HFFc6 (cell line): ENCODE measurements around the gene SHMT2. TPM values are rescaled to one million over a fixed set of nuclear protein-coding genes. Genes with fewer than 3 reads are reported as not detected.

ENCODE experiments used
- DNase-seq: peaks from one replicate; pipeline ENCODE4 v3.0.0-alpha.2; 2018
- H3K27ac Mint-ChIP-seq: 2 replicates; pipeline ENCODE4 v1.8.0; 2020; ENCODE audit warnings: mild to moderate bottlenecking, mixed read lengths
- H3K27me3 Mint-ChIP-seq: 2 replicates; pipeline ENCODE4 v1.8.0; 2021; ENCODE audit warnings: mild to moderate bottlenecking, moderate library complexity, mixed read lengths; ENCODE audit not compliant: insufficient read depth
- H3K36me3 Mint-ChIP-seq: 2 replicates; pipeline ENCODE4 v1.8.0; 2021; ENCODE audit warnings: low read depth, mixed read lengths
- H3K4me1 Mint-ChIP-seq: 2 replicates; pipeline ENCODE4 v1.8.0; 2020; ENCODE audit warnings: low read depth, mixed read lengths
- H3K4me3 Mint-ChIP-seq: 2 replicates; pipeline ENCODE4 v1.8.0; 2020; ENCODE audit warnings: mild to moderate bottlenecking, moderate library complexity, mixed read lengths
- H3K9me3 Mint-ChIP-seq: 2 replicates; pipeline ENCODE4 v1.8.0; 2020; ENCODE audit warnings: mild to moderate bottlenecking, mixed read lengths
- total RNA-seq, 6 experiments: library from RNA; stranded (reverse); fragmentation: NEBNext Ultra II Directional; extraction: Animal tissue kit (Norgen Biotek cat#: 25700); gene quantifications; 2 replicates in 1 of 6; 3 replicates in 5 of 6; pipeline ENCODE4 v1.2.3, GENCODE V29; 2021
- TF ChIP-seq, protein P1 (sequence below): fragments of 200-600 bp; sonication (generic); IDR thresholded peaks from 2 replicates; pipeline ENCODE4 v1.5.0; 2021; ENCODE audit warnings: antibody characterized with exemption, mild to moderate bottlenecking

Gene SHMT2
- total RNA-seq, 6 experiments from 2014 or later = 112 to 127 (median 126) TPM

DNA sequence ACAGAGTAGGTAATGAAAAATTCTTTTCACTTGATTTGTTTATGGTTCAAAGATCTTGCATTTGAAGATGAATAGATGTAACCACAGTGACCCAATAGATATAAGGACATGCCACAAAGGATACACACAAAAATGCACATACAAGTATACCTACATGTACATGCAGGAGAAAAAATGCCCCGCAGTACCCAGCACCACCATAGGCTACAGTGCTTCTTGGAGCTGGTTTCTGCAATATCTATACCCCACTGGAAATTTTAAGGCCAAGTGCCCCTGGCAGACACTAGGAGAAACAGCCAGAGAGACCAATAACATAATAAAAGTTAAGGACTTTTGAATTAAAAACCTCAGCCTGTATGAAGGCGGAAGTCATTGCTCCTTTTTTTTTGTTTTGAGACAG, 33.6 kb downstream of the SHMT2 start:
- H3K4me1 Mint-ChIP-seq = peaks cover 8% of the 10 kb centered on the region
- H3K4me3 Mint-ChIP-seq = no peak overlapping the region
- peaks cover 6% of the 10 kb centered on the region; the same call in 1 of the 2 replicates for H3K36me3 Mint-ChIP-seq
- no peaks in the 10 kb centered on the region for H3K9me3 Mint-ChIP-seq
- TF ChIP-seq, protein P1, sequence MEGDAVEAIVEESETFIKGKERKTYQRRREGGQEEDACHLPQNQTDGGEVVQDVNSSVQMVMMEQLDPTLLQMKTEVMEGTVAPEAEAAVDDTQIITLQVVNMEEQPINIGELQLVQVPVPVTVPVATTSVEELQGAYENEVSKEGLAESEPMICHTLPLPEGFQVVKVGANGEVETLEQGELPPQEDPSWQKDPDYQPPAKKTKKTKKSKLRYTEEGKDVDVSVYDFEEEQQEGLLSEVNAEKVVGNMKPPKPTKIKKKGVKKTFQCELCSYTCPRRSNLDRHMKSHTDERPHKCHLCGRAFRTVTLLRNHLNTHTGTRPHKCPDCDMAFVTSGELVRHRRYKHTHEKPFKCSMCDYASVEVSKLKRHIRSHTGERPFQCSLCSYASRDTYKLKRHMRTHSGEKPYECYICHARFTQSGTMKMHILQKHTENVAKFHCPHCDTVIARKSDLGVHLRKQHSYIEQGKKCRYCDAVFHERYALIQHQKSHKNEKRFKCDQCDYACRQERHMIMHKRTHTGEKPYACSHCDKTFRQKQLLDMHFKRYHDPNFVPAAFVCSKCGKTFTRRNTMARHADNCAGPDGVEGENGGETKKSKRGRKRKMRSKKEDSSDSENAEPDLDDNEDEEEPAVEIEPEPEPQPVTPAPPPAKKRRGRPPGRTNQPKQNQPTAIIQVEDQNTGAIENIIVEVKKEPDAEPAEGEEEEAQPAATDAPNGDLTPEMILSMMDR = no peak
- H3K27ac Mint-ChIP-seq = no peak overlapping the region
- no peak for DNase-seq
- no peaks in the 10 kb centered on the region; the same call in 1 of the 2 replicates for H3K27me3 Mint-ChIP-seq

DNA sequence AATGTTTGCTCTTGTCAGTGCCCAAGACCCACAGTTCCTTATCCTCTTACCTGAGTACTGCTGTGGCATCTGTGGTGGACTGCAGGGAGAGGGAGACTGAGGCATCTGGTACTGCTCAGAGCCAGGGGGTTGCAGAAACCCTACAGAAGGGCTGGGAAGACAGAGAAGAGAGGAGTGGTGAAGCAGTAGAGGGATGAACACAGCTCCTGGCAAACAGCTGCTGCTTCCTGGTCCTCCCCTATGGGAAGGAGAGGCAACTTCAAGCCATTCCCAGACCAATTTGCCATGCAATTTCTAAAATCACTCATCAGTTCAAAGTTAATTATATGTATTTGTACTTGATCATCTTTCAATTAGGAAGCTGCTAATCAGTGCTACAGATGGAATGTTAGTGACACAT, 37.2 kb downstream of the SHMT2 start:
- no peak for DNase-seq
- H3K36me3 Mint-ChIP-seq = peaks cover 14% of the 10 kb centered on the region
- no peaks in the 10 kb centered on the region; the same call in 1 of the 2 replicates for H3K27me3 Mint-ChIP-seq
- H3K9me3 Mint-ChIP-seq = no peaks in the 10 kb centered on the region
- peaks cover 14% of the 10 kb centered on the region for H3K4me1 Mint-ChIP-seq
- TF ChIP-seq, protein P1 = no peak
- H3K27ac Mint-ChIP-seq = no peak overlapping the region
- H3K4me3 Mint-ChIP-seq = no peak overlapping the region

- H3K4me1 Mint-ChIP-seq = peaks cover 27% of the 10 kb centered on the region
- peaks cover 14% of the 10 kb centered on the region for H3K36me3 Mint-ChIP-seq
- H3K27me3 Mint-ChIP-seq = no peaks in the 10 kb centered on the region; the same call in 1 of the 2 replicates
- H3K4me3 Mint-ChIP-seq = no peak overlapping the region
- TF ChIP-seq, protein P1 = no peak
- no peaks in the 10 kb centered on the region for H3K9me3 Mint-ChIP-seq
- H3K27ac Mint-ChIP-seq = peak overlapping the region; percentile 70
- peak; percentile 52 for DNase-seq
Observed at GRCh38 chr12:57268264-57268663, 38.8 kb downstream of the SHMT2 start.

DNA sequence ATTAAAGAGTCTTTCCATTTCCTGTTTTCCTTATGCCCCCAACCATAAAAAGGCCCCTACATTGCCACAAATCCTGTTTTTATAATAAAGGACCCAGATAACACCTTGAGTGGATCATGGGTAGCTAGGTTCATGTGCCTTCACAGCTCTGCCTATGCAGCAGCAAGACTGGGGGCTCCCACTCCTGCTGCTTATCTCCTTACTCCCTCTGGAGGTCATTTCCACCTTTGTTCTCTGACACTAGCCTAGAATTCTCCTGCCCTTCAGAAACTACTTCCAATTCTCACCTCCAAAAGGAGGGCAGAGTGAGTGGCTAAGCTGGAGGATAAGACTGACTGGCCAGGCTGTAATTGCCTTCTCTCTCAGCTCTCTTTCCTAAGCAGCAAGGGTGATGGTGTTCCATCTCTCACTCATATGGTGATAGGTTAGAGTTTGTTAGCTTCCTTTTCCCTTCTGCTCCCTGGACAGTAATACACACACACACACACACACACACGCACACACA, 41.5 kb downstream of the SHMT2 start:
- Mint-ChIP-seq H3K27ac (0 out of 2 replicates have a peak overlapping the region, but pooled peaks have one; percentile 1), H3K27me3 (no peaks in the 10 kb centered on the region; the same call in 1 of the 2 replicates), H3K4me1 (peaks cover 27% of the 10 kb centered on the region), H3K4me3 (no peak overlapping the region), H3K36me3 (peaks cover 23% of the 10 kb centered on the region), H3K9me3 (no peaks in the 10 kb centered on the region)
- no peak for DNase-seq
- TF ChIP-seq, protein P1 = peak; percentile 19; the same call in 1 of the 2 replicates

- Mint-ChIP-seq H3K4me3 (peak overlapping the region; percentile 4; the same call in 1 of the 2 replicates), H3K36me3 (peaks cover 27% of the 10 kb centered on the region), H3K27ac (peak overlapping the region; percentile 58)
Observed at GRCh38 chr12:57272337-57273151, 43.0 kb downstream of the SHMT2 start.

More at GRCh38 chr12:57272337-57273151, 43.0 kb downstream of the SHMT2 start:
- Mint-ChIP-seq H3K4me1 (peaks cover 27% of the 10 kb centered on the region), H3K27me3 (no peaks in the 10 kb centered on the region; the same call in 1 of the 2 replicates), H3K9me3 (no peaks in the 10 kb centered on the region)
- DNase-seq = peak; percentile 43
- TF ChIP-seq, protein P1 = no peak
